ENCODE measurements around the gene KIAA1191.
A peak's percentile ranks its signal among the peaks of the same experiment; 100 is the strongest.

The KIAA1191 gene

DNA sequence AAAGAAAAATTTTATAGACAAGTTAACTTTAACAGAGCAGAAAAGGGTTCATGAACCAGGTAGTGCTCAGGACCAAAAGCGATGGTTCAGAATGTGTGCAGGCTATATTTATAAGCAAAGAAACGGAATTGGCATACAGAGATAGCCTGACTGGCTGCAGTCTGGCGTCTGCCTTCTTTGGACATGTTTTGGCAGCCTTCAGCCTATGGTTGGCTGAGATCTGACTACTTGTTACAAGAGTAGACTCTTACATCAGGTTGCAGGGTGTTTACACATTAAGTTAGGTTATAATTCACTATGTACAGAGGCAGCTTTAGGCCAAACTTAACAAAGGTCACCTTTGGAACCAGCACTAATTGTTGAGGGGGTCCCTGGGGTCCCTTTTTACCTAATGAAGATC, 19.9 kb upstream of the KIAA1191 start:
- Histone ChIP-seq H3K36me3 (ENCODE audit: control insufficient read depth, insufficient read depth, low read length) (peaks cover 26% of the 10 kb centered on the region), H3K9me3 (ENCODE audit: control insufficient read depth, insufficient read depth, low read length) (no peaks in the 10 kb centered on the region), H3K4me3 (ENCODE audit: low read length) (no peak overlapping the region), H3K27ac (ENCODE audit: low read length) (no peak overlapping the region), H3K27me3 (ENCODE audit: control insufficient read depth, insufficient read depth, low read length) (no peaks in the 10 kb centered on the region), H3K4me1 (ENCODE audit: control insufficient read depth, insufficient read depth, low read length) (no peaks in the 10 kb centered on the region)
- DNase-seq (ENCODE audit: low read depth, low spot score), result no peak
- WGBS (ENCODE audit: insufficient coverage, insufficient read length), result no CpG with 5 or more reads among the region's 3 CpGs

DNA sequence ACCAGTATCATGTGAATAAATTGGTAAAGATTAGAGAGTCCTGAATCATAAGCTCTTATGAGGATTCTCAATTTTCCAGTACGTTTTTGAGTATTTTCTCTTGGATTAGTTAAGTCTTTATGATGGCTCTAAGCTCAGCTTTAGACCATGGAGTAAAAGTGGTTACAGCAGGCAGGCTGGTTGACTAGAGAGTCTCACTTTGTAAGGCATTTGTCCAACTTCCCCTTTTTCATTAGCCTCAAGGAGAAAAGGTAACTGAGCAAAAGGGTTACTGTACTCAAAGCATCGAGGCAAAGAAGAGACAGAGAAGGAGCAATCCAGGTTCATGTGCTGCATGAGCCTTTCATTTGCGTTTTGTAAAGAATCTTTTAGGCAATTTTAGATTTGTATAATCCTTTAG, 18.3 kb upstream of the KIAA1191 start:
- H3K36me3 ChIP-seq (ENCODE audit: control insufficient read depth, insufficient read depth, low read length), result peaks cover 19% of the 10 kb centered on the region
- no peak overlapping the region for H3K27ac ChIP-seq (ENCODE audit: low read length)

DNA sequence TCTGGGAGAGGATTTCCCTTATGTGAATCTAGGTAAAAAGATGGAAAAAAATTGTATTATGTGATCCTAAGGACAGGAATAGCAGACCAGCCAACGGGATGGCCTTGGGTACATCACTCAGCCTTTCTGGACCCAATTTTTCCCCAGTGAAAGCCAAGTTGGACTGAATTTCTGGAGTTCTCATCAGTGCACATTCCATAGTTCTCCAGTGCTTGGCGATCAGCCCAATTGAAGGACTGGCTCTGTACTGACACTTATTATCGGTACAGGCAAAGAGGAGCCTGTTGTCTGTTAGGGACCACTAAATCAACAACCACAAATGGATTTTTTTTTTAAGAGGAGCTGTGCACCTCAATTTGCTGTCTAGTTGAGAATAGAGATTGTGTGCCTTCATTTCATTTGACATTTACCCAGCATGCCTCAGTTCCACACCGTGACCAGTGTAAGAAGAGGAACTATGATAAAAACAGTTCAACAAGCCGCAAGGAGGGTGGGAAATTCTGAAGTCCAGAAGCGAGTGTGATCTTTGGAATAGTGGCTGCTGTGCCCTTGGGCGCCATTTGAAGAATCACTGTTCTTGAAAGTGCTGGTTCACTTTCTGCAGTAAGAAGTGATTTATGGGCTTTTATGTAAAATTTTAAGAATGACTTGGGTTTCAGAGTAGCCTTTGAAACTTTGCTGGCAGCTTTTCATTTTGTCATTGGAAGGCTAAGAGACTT, 11.7 kb upstream of the KIAA1191 start:
- Histone ChIP-seq H3K4me1 (ENCODE audit: control insufficient read depth, insufficient read depth, low read length) (no peaks in the 10 kb centered on the region), H3K27me3 (ENCODE audit: control insufficient read depth, insufficient read depth, low read length) (no peaks in the 10 kb centered on the region), H3K4me3 (ENCODE audit: low read length) (no peak overlapping the region), H3K36me3 (ENCODE audit: control insufficient read depth, insufficient read depth, low read length) (peaks cover 2% of the 10 kb centered on the region; the same call in 1 of the 2 replicates), H3K9me3 (ENCODE audit: control insufficient read depth, insufficient read depth, low read length) (no peaks in the 10 kb centered on the region), H3K27ac (ENCODE audit: low read length) (no peak overlapping the region)
- WGBS (ENCODE audit: insufficient coverage, insufficient read length), result no CpG with 5 or more reads among the region's 7 CpGs
- DNase-seq (ENCODE audit: low read depth, low spot score), result no peak

More for the DNA sequence above, 18.3 kb upstream of the KIAA1191 start:
- Histone ChIP-seq H3K4me3 (ENCODE audit: low read length) (no peak overlapping the region), H3K27me3 (ENCODE audit: control insufficient read depth, insufficient read depth, low read length) (no peaks in the 10 kb centered on the region), H3K9me3 (ENCODE audit: control insufficient read depth, insufficient read depth, low read length) (no peaks in the 10 kb centered on the region), H3K4me1 (ENCODE audit: control insufficient read depth, insufficient read depth, low read length) (no peaks in the 10 kb centered on the region)
- DNase-seq (ENCODE audit: low read depth, low spot score), result no peak
- no CpG with 5 or more reads among the region's 3 CpGs for WGBS (ENCODE audit: insufficient coverage, insufficient read length)

DNA sequence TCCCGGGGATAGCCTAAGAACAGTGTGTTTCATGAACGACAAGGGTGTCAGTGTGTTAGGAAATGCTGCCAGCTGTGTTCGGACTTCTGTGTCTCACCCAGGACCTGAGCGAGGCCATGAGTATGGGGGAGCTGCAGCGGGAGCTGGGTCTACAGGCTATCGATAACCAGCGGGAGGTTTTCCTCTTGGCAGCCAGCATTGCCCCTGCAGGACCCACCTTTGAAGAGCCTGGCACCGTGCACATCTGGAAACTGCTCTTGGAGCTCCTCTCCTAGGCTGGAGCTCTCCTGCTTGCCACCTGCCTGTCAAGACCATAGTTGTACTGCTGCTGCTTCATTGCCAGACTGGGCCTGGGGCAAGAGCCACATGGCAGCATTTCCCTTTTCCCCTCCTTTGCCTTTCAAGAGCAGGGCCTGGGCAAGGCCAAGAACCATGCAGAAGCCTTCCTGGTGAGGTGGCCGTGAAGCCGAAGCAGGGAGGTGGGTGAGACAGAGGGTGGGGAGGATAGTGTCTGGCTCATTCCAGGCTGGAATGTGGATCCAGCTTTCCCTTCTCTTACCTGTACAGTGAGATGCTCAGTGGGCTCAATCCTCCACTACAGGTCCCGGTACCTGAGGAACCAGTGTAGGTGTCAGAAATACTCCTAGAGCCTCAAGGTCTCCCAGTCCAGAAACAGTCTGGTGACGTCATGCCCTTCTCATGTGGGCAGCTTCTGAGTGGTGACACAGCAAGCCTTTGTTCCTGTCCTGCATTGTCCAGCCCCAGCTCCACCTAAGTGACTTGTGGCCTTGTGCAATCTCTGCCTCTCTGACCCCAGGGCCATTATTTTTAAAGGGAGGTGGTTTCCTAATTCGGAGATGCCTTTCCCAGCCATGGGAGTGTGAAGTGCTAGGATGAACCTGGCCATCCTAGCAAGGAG, 10.3 kb upstream of the KIAA1191 start:
- no peaks in the 10 kb centered on the region for H3K9me3 ChIP-seq (ENCODE audit: control insufficient read depth, insufficient read depth, low read length)
- no peaks in the 10 kb centered on the region for H3K27me3 ChIP-seq (ENCODE audit: control insufficient read depth, insufficient read depth, low read length)
- H3K27ac ChIP-seq (ENCODE audit: low read length), result no peak overlapping the region
- H3K4me3 ChIP-seq (ENCODE audit: low read length), result no peak overlapping the region
- H3K4me1 ChIP-seq (ENCODE audit: control insufficient read depth, insufficient read depth, low read length), result no peaks in the 10 kb centered on the region
- no CpG with 5 or more reads among the region's 13 CpGs for WGBS (ENCODE audit: insufficient coverage, insufficient read length)
- H3K36me3 ChIP-seq (ENCODE audit: control insufficient read depth, insufficient read depth, low read length), result peaks cover 2% of the 10 kb centered on the region; the same call in 1 of the 2 replicates
- no peak for DNase-seq (ENCODE audit: low read depth, low spot score)

DNA sequence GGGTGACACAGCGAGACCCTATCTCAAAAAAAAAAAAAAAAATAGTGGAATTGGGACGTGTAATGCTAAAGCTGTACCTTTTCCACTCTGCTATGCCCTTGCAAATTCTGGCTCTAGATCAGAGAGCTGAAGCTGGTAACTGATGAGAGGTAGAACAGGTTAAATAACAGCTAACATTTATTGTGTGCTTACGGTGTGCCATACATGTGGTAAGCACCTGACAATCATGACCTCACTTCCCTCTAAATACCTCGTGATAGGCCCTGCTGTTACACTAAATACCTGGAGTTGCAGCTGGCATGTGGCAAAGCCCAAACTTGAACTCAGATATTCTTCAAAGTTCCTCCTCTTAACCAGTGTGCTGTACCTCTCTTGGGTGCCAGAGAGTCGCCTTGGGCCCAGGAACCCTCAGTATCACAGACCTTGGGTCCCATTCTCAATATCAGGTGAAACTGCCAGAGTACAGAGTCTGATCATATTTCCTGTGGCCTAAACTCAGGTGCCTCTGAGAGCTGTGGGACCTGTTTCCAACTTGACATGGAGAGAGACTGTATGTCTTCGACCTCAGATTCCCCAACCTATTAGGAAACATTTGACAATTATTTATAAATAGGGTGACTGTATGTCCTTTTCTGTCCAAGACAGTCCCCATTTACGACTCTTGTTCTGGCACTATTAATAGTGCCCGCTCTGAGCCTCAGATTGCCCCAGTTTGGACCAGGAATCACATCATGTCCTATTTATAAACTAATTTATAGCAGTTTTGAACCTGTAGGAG, 8.6 kb upstream of the KIAA1191 start:
- Histone ChIP-seq H3K36me3 (ENCODE audit: control insufficient read depth, insufficient read depth, low read length) (peaks cover 2% of the 10 kb centered on the region; the same call in 1 of the 2 replicates), H3K4me3 (ENCODE audit: low read length) (no peak overlapping the region), H3K27me3 (ENCODE audit: control insufficient read depth, insufficient read depth, low read length) (peaks cover 6% of the 10 kb centered on the region; the same call in 1 of the 2 replicates), H3K9me3 (ENCODE audit: control insufficient read depth, insufficient read depth, low read length) (no peaks in the 10 kb centered on the region), H3K4me1 (ENCODE audit: control insufficient read depth, insufficient read depth, low read length) (0 out of 2 replicates have a peak, but pooled peaks cover 3% of the 10 kb centered on the region), H3K27ac (ENCODE audit: low read length) (no peak overlapping the region)
- no CpG with 5 or more reads among the region's 8 CpGs for WGBS (ENCODE audit: insufficient coverage, insufficient read length)
- DNase-seq (ENCODE audit: low read depth, low spot score), result no peak

DNA sequence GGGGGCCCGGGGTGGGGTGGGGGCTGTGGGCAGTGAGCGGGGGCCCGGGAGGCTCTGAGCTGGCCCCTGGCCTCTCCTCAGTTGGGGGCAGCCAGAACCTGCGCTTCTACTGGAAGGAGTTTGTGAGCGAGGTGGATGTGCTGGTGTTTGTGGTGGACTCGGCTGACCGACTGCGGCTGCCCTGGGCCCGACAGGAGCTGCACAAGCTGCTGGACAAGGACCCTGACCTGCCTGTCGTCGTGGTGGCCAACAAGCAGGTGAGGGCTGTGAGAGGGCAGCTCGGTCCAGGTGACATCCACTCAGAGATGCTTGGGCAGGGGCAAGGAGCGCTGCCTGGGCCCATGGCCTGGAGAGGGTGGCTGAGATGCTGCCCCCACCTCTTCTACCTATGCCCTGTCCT, 7.2 kb upstream of the KIAA1191 start:
- no peak overlapping the region for H3K27ac ChIP-seq (ENCODE audit: low read length)
- no peaks in the 10 kb centered on the region for H3K9me3 ChIP-seq (ENCODE audit: control insufficient read depth, insufficient read depth, low read length)
- WGBS (ENCODE audit: insufficient coverage, insufficient read length), result no CpG with 5 or more reads among the region's 13 CpGs
- no peak overlapping the region for H3K4me3 ChIP-seq (ENCODE audit: low read length)
- DNase-seq (ENCODE audit: low read depth, low spot score), result no peak
- peaks cover 2% of the 10 kb centered on the region; the same call in 1 of the 2 replicates for H3K36me3 ChIP-seq (ENCODE audit: control insufficient read depth, insufficient read depth, low read length)
- H3K4me1 ChIP-seq (ENCODE audit: control insufficient read depth, insufficient read depth, low read length), result 0 out of 2 replicates have a peak, but pooled peaks cover 3% of the 10 kb centered on the region
- peaks cover 11% of the 10 kb centered on the region for H3K27me3 ChIP-seq (ENCODE audit: control insufficient read depth, insufficient read depth, low read length)

DNA sequence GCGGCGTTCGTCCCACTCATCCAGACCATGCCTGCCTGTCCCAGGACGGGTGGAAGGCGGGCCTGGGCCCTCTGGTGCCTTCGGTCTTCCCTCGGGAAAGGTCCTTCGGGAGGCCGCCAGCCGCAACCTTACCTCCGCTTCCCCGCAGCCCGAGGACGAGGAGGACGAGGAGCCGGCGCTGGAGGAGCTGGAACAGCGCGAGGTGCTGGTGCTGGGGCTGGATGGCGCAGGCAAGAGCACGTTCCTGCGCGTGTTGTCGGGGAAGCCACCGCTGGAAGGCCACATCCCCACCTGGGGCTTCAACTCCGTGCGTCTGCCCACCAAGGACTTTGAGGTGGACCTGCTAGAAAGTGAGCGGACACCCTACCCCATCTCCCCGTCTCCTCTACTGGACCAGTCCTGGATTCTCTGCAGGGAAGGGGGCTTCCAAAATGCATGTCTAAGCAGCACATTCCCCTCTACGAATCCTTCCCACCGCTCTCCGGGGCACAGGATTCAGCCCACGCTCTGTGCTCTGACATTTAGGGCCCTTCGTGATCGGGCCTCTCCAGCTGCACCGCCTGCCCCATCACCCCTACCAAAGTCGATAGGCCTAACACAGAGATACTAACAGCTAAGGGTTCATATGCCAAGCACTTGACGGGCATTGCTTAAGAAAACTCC, 4.8 kb upstream of the KIAA1191 start:
- Histone ChIP-seq H3K9me3 (ENCODE audit: control insufficient read depth, insufficient read depth, low read length) (no peaks in the 10 kb centered on the region), H3K4me3 (ENCODE audit: low read length) (peak overlapping the region; percentile 93; the same call in 1 of the 2 replicates), H3K36me3 (ENCODE audit: control insufficient read depth, insufficient read depth, low read length) (peaks cover 2% of the 10 kb centered on the region; the same call in 1 of the 2 replicates), H3K27ac (ENCODE audit: low read length) (no peak overlapping the region), H3K4me1 (ENCODE audit: control insufficient read depth, insufficient read depth, low read length) (0 out of 2 replicates have a peak, but pooled peaks cover 3% of the 10 kb centered on the region), H3K27me3 (ENCODE audit: control insufficient read depth, insufficient read depth, low read length) (peaks cover 13% of the 10 kb centered on the region)
- no CpG with 5 or more reads among the region's 38 CpGs for WGBS (ENCODE audit: insufficient coverage, insufficient read length)
- DNase-seq (ENCODE audit: low read depth, low spot score), result no peak

DNA sequence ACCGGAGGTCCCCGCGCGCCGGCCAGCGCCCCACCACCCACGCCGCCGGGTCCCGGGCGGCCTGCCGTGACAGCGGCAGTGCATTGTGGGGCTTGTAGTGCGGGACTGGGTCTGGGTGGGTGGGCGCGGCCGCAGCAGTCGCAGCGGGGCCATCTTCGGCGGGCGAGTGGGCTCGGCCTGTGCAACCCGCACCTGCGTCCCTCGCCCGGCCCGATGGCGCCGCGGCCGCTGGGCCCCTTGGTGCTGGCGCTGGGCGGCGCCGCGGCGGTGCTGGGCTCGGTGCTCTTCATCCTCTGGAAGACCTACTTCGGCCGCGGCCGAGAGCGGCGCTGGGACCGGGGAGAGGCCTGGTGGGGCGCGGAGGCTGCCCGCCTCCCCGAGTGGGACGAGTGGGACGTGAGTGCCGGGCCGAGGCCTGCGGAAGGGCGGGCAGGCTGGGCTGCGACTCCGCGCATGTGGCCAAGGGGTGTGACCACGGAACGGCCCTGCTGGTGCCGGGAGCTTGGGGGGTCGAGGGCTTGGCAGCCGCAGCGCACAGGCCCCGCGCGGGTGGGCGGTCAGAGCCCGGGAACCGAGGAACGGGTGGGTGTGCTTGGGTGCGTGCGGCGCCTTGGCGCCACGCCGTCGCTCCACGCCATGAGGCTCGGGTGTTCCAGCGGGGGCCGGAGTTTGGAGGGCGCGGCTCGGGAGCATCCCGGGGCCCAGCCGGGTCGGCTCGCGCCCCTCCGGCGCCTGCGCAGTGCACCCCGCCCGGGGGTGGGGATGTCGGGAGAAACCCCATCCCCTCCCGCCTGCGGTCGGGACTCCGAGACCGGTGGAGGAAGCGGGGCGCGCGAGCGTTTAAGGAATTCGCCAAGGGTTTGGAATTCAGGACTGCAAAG, 4.0 kb upstream of the KIAA1191 start, which contains the start of gene ARL10:
Gene ARL10, plus strand, starts transcription at position 137 of the 881 bp plus-strand sequence. Its CDS starts 77 bp downstream, at position 214.
- H3K4me3 ChIP-seq (ENCODE audit: low read length), result peak within 1 kb of the TSS; percentile 93
- no peak within 1 kb of the TSS for H3K27ac ChIP-seq (ENCODE audit: low read length)
- H3K36me3 ChIP-seq (ENCODE audit: control insufficient read depth, insufficient read depth, low read length), result peaks cover 2% of the 10 kb centered on the region; the same call in 1 of the 2 replicates
- H3K9me3 ChIP-seq (ENCODE audit: control insufficient read depth, insufficient read depth, low read length), result no peaks in the 10 kb centered on the region
- H3K27me3 ChIP-seq (ENCODE audit: control insufficient read depth, insufficient read depth, low read length), result peaks cover 13% of the 10 kb centered on the region
- no CpG with 5 or more reads among the region's 108 CpGs for WGBS (ENCODE audit: insufficient coverage, insufficient read length)
- no peak for DNase-seq (ENCODE audit: low read depth, low spot score)
- 0 out of 2 replicates have a peak, but pooled peaks cover 3% of the 10 kb centered on the region for H3K4me1 ChIP-seq (ENCODE audit: control insufficient read depth, insufficient read depth, low read length)
